Measurements from ENCODE around the gene CEACAM18.

GRCh38 chr19:51431124-51431523 lies 47.2 kb upstream of the CEACAM18 start:
- TF ChIP-seq CTCF (conservative IDR thresholded peaks at IDR 0.05; ENCODE audit: low read length) (no peak), EZH2phosphoT487 (IDR thresholded peaks at IDR 0.05; ENCODE audit: borderline replicate concordance) (no peak)

Measured in Loucy (cell line).